ENCODE results near the gene USP12. TPM values are rescaled to one million over a fixed set of nuclear protein-coding genes. Genes with fewer than 3 reads are reported as not detected.

Gene USP12
- polyA plus RNA-seq, 1 experiment = 4.4 TPM

- Histone ChIP-seq H3K36me3 (ENCODE audit: control insufficient read depth, insufficient read depth, low read length) (no peaks in the 10 kb centered on the region), H3K4me3 (ENCODE audit: low read depth, low read length) (no peak overlapping the region), H3K27me3 (ENCODE audit: control insufficient read depth, insufficient read depth, low read length) (no peaks in the 10 kb centered on the region)
- ChIA-PET POLR2A (no interaction called here), CTCF (interaction anchor here (0.6 to 1.1 kb wide), 3 partner anchors 26 to 264 kb away, joined by 3 read pairs; no protein-coding TSS in a partner anchor)
- no peak for DNase-seq (ENCODE audit: low read depth)
- TF ChIP-seq, protein P1, sequence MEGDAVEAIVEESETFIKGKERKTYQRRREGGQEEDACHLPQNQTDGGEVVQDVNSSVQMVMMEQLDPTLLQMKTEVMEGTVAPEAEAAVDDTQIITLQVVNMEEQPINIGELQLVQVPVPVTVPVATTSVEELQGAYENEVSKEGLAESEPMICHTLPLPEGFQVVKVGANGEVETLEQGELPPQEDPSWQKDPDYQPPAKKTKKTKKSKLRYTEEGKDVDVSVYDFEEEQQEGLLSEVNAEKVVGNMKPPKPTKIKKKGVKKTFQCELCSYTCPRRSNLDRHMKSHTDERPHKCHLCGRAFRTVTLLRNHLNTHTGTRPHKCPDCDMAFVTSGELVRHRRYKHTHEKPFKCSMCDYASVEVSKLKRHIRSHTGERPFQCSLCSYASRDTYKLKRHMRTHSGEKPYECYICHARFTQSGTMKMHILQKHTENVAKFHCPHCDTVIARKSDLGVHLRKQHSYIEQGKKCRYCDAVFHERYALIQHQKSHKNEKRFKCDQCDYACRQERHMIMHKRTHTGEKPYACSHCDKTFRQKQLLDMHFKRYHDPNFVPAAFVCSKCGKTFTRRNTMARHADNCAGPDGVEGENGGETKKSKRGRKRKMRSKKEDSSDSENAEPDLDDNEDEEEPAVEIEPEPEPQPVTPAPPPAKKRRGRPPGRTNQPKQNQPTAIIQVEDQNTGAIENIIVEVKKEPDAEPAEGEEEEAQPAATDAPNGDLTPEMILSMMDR (IDR thresholded peaks at IDR 0.05; ENCODE audit: insufficient read depth, low read depth, low read length) = no peak
Observed at GRCh38 chr13:27211271-27211670, 39.7 kb upstream of the USP12 start.

- Histone ChIP-seq H3K27me3 (ENCODE audit: control insufficient read depth, insufficient read depth, low read length) (no peaks in the 10 kb centered on the region; the same call in 1 of the 2 replicates), H3K36me3 (ENCODE audit: control insufficient read depth, insufficient read depth, low read length) (no peaks in the 10 kb centered on the region), H3K4me3 (ENCODE audit: low read depth, low read length) (no peak overlapping the region)
- ChIA-PET POLR2A (no interaction called here), CTCF (interaction anchor here (1.1 kb wide), 1 partner anchor 12 kb away, joined by 3 read pairs; no protein-coding TSS in a partner anchor)
- TF ChIP-seq, protein P1 (IDR thresholded peaks at IDR 0.05; ENCODE audit: insufficient read depth, low read depth, low read length) = no peak
- DNase-seq (ENCODE audit: low read depth) = no peak
Observed at GRCh38 chr13:27208514-27208913, 36.9 kb upstream of the USP12 start.

GRCh38 chr13:27203854-27204253 is 32.2 kb upstream of the USP12 start:
- Histone ChIP-seq H3K36me3 (ENCODE audit: control insufficient read depth, insufficient read depth, low read length) (no peaks in the 10 kb centered on the region), H3K27me3 (ENCODE audit: control insufficient read depth, insufficient read depth, low read length) (no peaks in the 10 kb centered on the region; the same call in 1 of the 2 replicates), H3K4me3 (ENCODE audit: low read depth, low read length) (no peak overlapping the region)
- ChIA-PET POLR2A (no interaction called here), CTCF (interaction anchor here (0.9 to 1.3 kb wide), 2 partner anchors 30 to 218 kb away, joined by 3 read pairs; no protein-coding TSS in a partner anchor)
- TF ChIP-seq, protein P1 (IDR thresholded peaks at IDR 0.05; ENCODE audit: insufficient read depth, low read depth, low read length) = peak; percentile 29
- DNase-seq (ENCODE audit: low read depth) = no peak

- ChIA-PET CTCF (interaction anchor here (0.9 to 1.3 kb wide), 2 partner anchors 29 to 218 kb away, joined by 3 read pairs; no protein-coding TSS in a partner anchor), POLR2A (no interaction called here)
- TF ChIP-seq, protein P1 (IDR thresholded peaks at IDR 0.05; ENCODE audit: insufficient read depth, low read depth, low read length) = no peak
- H3K27me3 ChIP-seq (ENCODE audit: control insufficient read depth, insufficient read depth, low read length) = no peaks in the 10 kb centered on the region; the same call in 1 of the 2 replicates
- no peaks in the 10 kb centered on the region for H3K36me3 ChIP-seq (ENCODE audit: control insufficient read depth, insufficient read depth, low read length)
- no peak overlapping the region for H3K4me3 ChIP-seq (ENCODE audit: low read depth, low read length)
- no peak for DNase-seq (ENCODE audit: low read depth)
Observed at GRCh38 chr13:27203186-27203585, 31.6 kb upstream of the USP12 start.

DNA sequence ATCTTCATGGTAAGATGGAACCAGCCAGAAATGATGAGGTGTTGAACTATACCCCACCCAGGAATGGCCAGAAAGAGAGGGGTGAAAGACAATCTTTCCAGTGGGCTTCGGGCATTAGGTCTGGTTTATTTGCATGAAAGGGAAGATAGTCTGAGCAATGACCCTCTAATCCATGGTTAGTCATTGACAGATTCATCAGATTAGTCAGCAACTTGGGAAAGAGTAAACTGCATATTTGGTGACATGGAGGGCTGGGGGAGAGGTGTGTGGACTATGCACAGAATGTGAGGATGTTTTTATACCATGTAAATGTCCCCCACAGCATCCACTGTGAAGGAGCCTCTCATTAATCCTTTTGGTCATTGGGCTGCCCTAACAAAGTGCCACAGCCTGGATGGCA is 30.1 kb upstream of the USP12 start:
- DNase-seq (ENCODE audit: low read depth) = no peak
- TF ChIP-seq, protein P1 (IDR thresholded peaks at IDR 0.05; ENCODE audit: insufficient read depth, low read depth, low read length) = no peak
- ChIA-PET POLR2A (no interaction called here), CTCF (no interaction called here)
- Histone ChIP-seq H3K27me3 (ENCODE audit: control insufficient read depth, insufficient read depth, low read length) (no peaks in the 10 kb centered on the region; the same call in 1 of the 2 replicates), H3K4me3 (ENCODE audit: low read depth, low read length) (no peak overlapping the region), H3K36me3 (ENCODE audit: control insufficient read depth, insufficient read depth, low read length) (no peaks in the 10 kb centered on the region)
